OCI-LY1 (cell line): Measurements from ENCODE around the gene IGSF11.

Source experiments
- CTCF ChIP-seq: fragments of 200-600 bp; sonication (generic), shearing (Covaris generic); IDR thresholded peaks from 2 replicates; pipeline ENCODE4 v1.5.1; 2017; ENCODE audit warnings: mild to moderate bottlenecking, antibody characterized with exemption, low read length, moderate library complexity, mixed read lengths
- EZH2 ChIP-seq: fragments of 200-600 bp; sonication (generic), shearing (Covaris generic); IDR thresholded peaks from 2 replicates; pipeline ENCODE4 v1.8.0; 2017; ENCODE audit warnings: borderline replicate concordance, mixed run types, mild to moderate bottlenecking, antibody characterized with exemption, low read length, moderate library complexity, mixed read lengths

- no peak for TF ChIP-seq CTCF
- no peak for TF ChIP-seq EZH2
These were observed 126.7 kb downstream of the IGSF11 start for GRCh38 chr3:118907909-118908308.
